ENCODE measurements around the gene ENAH. TPM values are rescaled to one million over a fixed set of nuclear protein-coding genes. Genes with fewer than 3 reads are reported as not detected.
A peak's percentile ranks its signal among the peaks of the same experiment; 100 is the strongest.

The ENAH gene
- polyA plus RNA-seq, 1 experiment = 121 TPM

DNA sequence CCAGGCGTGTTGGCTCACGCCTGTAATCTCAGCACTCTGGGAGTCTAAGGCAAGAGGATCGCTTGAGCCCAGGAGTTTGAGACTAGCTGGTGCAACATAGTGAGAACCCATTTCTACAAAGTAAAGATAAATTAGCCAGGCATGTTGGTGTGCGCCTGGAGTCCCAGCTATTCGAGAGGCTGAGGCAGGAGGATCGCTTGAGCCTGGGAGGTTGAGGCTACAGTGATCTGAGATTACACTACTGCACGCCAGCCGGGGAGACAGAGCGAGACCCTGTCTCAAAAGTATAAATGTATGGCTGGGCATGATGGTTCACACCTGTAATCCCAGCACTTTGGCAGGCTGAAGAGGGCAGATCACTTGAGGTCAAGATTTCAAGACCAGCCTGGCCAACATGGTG, 173.6 kb downstream of the ENAH start:
- CTCF ChIA-PET = interaction anchor here (0.6 to 5.6 kb wide), 6 partner anchors 66 to 508 kb away, joined by 3 to 102 read pairs (median 4); no protein-coding TSS in a partner anchor
- TF ChIP-seq, protein P1, sequence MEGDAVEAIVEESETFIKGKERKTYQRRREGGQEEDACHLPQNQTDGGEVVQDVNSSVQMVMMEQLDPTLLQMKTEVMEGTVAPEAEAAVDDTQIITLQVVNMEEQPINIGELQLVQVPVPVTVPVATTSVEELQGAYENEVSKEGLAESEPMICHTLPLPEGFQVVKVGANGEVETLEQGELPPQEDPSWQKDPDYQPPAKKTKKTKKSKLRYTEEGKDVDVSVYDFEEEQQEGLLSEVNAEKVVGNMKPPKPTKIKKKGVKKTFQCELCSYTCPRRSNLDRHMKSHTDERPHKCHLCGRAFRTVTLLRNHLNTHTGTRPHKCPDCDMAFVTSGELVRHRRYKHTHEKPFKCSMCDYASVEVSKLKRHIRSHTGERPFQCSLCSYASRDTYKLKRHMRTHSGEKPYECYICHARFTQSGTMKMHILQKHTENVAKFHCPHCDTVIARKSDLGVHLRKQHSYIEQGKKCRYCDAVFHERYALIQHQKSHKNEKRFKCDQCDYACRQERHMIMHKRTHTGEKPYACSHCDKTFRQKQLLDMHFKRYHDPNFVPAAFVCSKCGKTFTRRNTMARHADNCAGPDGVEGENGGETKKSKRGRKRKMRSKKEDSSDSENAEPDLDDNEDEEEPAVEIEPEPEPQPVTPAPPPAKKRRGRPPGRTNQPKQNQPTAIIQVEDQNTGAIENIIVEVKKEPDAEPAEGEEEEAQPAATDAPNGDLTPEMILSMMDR (IDR thresholded peaks at IDR 0.05; ENCODE audit: low read depth, low read length) = no peak

DNA sequence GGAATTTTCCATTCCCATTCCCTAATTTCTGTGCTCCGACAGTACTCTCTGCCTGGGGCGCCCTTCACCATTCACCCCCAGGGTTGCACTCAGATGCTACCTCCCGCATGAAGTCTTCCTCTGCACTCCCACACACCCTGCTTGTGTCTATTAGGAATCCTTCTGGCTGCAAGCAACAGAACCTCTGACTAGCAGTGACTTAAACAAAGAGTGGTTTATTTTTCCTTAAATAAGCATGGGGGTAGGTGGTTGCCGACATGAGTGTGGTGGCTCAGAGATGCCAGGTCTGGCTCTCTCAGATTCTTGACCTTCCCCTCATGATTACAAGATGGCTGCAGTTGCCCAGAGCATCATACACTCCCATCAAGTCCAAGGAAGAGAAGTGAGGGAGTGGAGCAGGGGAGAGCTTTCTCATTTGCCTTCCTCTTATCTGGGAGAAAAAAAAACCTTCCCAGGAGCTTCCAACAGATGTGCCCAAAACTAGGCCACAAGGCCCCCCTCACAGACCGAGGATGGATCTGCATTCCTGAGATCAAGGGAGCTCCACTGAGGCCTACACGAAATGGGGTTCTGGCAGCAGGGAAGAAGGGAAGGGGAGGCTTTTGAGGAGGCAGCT, 175.5 kb downstream of the ENAH start:
- H3K27ac ChIP-seq (ENCODE audit: low read depth, low read length) = no peak overlapping the region
- no peak overlapping the region for H3K4me3 ChIP-seq (ENCODE audit: low read depth, low read length)
- H3K9me3 ChIP-seq (ENCODE audit: control insufficient read depth, insufficient read depth, low read length) = no peaks in the 10 kb centered on the region; the same call in 1 of the 2 replicates
- H3K27me3 ChIP-seq (ENCODE audit: control insufficient read depth, insufficient read depth, low read length) = no peaks in the 10 kb centered on the region
- POLR2A ChIA-PET = no interaction called here
- TF ChIP-seq, protein P1 (IDR thresholded peaks at IDR 0.05; ENCODE audit: low read depth, low read length) = no peak
- no peak for DNase-seq (ENCODE audit: low read depth, low spot score)
- CTCF ChIA-PET = interaction anchor here (1.0 to 5.6 kb wide), 4 partner anchors 293 to 510 kb away, joined by 5 to 102 read pairs (median 7); partner anchors contain the start of gene SRP9

More for the DNA sequence above, 173.6 kb downstream of the ENAH start:
- Histone ChIP-seq H3K9me3 (ENCODE audit: control insufficient read depth, insufficient read depth, low read length) (no peaks in the 10 kb centered on the region), H3K27me3 (ENCODE audit: control insufficient read depth, insufficient read depth, low read length) (no peaks in the 10 kb centered on the region), H3K27ac (ENCODE audit: low read depth, low read length) (no peak overlapping the region), H3K4me3 (ENCODE audit: low read depth, low read length) (no peak overlapping the region)
- POLR2A ChIA-PET = interaction anchor here (0.6 kb wide), 1 partner anchor 300 kb away, joined by 12 read pairs; no protein-coding TSS in a partner anchor
- no peak for DNase-seq (ENCODE audit: low read depth, low spot score)

DNA sequence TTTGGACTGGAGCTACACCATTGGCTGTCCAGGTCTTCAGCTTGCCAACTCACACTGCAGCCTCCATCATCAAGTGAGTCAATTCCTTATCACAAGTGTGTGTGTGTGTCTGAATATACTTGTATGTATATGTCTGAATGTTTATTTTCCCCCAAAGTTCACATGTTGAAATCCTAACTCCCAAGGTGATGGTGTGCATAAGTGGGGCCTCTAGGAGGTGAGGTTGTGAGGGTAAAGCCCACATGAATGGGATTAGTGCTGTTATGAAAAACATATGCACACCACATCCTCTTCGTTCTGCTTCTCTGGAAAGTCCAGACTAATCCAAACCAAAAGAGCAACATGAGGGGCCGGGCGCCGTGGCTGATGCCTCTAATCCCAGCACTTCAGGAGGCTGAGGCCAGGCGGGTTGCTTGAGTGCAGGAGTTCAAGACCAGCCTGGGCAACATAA, 176.4 kb downstream of the ENAH start:
- POLR2A ChIA-PET = no interaction called here

DNA sequence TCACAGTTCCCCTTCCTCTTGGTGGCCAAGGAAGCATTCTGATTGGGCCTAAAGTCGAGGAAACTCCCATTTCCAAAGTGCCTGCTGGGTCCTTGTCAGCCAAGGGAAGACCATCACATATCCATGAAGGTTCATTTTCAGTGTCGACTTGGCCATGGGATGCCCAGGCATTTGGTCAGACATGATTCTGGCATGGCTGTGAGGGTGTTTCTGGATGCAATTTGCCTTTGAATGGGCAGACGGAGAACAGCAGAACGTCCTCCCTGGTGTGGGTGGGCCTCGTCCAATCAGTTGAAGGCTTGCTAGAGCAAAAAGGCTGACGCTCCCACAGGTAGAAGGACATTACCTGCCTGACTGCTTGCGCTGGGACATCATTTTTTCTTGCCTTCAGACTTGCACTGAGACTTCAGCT, 176.8 kb downstream of the ENAH start:
- Histone ChIP-seq H3K9me3 (ENCODE audit: control insufficient read depth, insufficient read depth, low read length) (no peaks in the 10 kb centered on the region; the same call in 1 of the 2 replicates), H3K27me3 (ENCODE audit: control insufficient read depth, insufficient read depth, low read length) (no peaks in the 10 kb centered on the region), H3K4me3 (ENCODE audit: low read depth, low read length) (no peak overlapping the region), H3K27ac (ENCODE audit: low read depth, low read length) (peak overlapping the region; percentile 12)
- no peak for DNase-seq (ENCODE audit: low read depth, low spot score)
- CTCF ChIA-PET = interaction anchor here (0.6 to 5.6 kb wide), 12 partner anchors 294 to 1289 kb away, joined by 3 to 102 read pairs (median 9); partner anchors contain the start of genes SRP9 and TMEM63A
- TF ChIP-seq, protein P1 (IDR thresholded peaks at IDR 0.05; ENCODE audit: low read depth, low read length) = no peak
- POLR2A ChIA-PET = no interaction called here

More for the DNA sequence above, 176.4 kb downstream of the ENAH start:
- H3K27ac ChIP-seq (ENCODE audit: low read depth, low read length) = no peak overlapping the region
- TF ChIP-seq, protein P1 (IDR thresholded peaks at IDR 0.05; ENCODE audit: low read depth, low read length) = no peak
- no peak overlapping the region for H3K4me3 ChIP-seq (ENCODE audit: low read depth, low read length)
- no peaks in the 10 kb centered on the region for H3K27me3 ChIP-seq (ENCODE audit: control insufficient read depth, insufficient read depth, low read length)
- CTCF ChIA-PET = interaction anchor here (1.0 to 5.6 kb wide), 3 partner anchors 294 to 435 kb away, joined by 5 to 102 read pairs (median 9); partner anchors contain the start of gene SRP9
- DNase-seq (ENCODE audit: low read depth, low spot score) = no peak
- H3K9me3 ChIP-seq (ENCODE audit: control insufficient read depth, insufficient read depth, low read length) = no peaks in the 10 kb centered on the region; the same call in 1 of the 2 replicates

All from AG04450 (cell line).